Measurements from ENCODE around the gene DOK6.
"Not testable (repeated sequence)": the region's sequence is repeated elsewhere in the genome, so short reads cannot be mapped to it uniquely, and the experiment has no call there.

Gene DOK6

DNA sequence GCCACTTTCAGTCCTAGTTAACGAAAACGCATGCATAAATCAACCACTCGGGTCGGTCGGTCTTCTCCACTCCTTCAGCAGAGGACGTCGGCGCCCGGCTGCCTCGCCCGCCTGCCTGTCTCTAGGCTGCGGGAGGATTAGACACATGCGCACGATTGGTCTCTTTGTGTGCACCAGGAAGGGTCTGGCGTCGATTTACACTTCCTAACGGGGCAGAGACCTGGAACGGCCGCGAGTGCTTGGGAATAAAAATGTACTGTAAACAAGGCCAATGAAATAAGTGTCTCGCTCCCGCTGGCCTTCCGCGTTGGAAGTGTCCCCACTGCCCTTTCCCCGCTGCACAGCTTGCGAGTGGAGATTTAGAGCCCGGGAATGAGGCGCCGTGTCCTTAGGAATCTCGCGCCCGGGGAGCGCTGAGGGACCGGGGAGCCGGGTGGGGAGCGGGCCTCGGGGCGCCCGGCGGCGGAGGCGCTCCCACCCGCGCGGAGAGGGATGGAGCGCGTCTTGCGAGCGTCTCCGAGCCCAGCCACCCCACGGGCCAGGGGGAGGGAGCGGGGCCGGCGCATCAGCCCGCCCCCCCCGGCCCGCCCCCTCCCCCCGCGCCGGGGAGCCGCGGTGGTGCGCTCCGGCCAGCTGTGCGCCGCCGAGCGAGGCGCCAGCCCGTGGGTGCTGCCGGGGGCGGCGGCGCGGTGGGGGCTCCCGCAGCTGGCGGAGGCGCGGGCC, at the start of gene DOK6:
DOK6 (plus strand) TSS at position 636 of the 723 bp plus-strand sequence.
- DNase-seq (ENCODE audit: extremely low read depth in 1 of 2, low read depth in 1 of 2) = no peak

DNA sequence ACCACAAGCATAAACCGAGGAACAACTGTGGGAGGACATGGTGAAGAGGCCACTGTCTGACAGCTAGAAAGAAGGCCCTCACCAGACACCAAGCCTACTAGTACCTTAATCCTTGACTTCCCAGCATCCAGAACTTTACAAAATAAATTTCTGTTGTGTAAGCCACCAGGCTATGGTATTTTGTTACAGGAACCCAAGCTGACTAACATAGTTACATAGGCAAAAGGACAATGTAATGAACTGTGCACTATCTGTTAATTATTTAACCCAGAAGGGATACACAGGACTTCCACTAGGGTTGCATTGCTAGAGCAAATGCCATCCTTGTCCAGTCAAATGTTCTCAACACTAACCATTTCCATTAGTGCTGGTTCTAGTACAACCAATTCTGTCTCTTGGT, 47.7 kb upstream of the DOK6 start:
- DNase-seq (ENCODE audit: extremely low read depth in 1 of 2, low read depth in 1 of 2) = no peak

DNA sequence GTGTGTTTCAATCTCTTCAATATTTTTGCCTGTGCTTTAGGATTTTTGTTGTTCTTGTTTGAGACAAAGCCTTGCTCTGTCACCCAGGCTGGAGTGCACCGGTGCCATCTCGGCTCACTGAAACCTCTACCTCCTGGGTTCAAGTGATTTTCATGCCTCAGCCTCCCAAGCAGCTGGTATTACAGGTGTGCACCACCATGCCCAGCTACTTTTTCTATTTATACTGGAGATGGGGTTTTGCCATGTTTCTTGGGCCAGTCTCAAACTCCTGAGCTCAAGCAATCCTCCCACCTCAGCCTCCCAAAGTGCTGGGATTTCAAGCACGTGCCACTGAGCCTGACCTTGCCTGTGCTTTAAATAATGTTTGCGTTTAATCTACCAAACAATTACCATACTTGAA, 43.1 kb upstream of the DOK6 start:
- no peak for DNase-seq (ENCODE audit: extremely low read depth in 1 of 2, low read depth in 1 of 2)

DNA sequence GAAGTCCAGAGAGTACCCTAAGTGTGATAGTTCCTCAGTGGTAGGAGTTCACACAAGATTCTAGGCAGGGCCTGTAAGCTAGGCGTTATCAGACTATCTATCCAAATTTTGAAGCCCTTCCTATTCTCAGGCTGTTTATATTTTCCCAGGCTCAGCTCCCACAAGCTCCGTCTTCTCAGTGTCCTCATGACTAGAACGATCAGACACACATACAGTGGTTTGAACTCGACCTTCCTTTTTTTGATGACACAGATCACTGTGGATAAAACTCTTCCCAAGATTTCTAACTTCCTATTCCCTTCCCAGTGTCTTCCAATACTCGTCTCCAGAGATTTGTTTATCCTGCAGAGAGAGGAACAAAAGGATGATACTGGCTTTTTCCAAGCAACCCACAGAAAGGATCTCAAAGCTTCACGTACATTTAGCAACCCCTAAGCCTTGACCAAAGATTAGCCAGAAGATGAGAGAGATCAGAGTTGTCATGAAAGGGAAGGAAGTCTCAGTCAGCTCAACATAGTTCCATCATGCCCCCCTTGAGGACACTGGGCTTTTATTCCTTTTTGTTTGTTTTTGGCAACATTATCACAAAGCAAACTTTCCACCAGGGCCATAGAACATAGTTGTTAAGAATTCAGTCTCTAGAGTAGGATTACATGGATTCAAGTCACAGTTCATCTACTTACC, 42.3 kb upstream of the DOK6 start:
- no peak for DNase-seq (ENCODE audit: extremely low read depth in 1 of 2, low read depth in 1 of 2)

DNA sequence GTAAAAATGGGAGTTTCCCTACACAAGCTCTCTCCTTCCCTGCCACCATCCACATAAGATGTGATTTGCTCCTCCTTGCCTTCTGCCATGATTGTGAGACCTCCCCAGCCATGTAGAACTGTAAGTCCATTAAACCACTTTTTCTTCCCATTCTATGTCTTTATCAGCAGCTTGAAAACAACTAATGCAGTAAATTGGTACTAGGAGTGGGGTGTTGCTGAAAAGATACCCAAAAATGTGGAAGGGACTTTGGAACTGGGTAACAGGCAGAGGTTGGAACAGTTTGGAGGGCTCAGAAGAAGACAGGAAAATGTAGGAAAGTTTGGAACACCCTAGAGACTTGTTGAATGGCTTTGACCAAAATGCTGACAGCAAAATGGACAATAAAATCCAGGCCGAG, 40.9 kb upstream of the DOK6 start:
- not testable (repeated sequence) for DNase-seq (ENCODE audit: extremely low read depth in 1 of 2, low read depth in 1 of 2)

DNA sequence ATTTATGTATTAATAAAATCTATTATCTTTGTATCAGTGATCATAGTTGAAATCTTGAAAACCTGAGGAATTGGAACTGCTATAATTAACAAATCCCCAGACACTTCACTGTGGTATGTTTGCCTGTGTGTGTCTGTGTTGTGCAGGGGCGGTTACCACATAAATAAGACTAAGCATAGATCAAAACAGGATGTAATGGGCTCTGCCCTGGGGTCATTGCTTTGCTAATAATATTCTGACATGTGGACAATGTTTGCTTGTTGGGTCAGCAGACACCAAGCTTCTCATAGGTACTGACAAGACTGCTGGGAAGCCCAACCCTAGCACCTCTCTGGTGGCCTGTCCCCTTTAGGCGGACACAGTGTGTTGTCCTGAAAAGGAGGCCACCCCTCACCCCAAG, 35.8 kb upstream of the DOK6 start:
- DNase-seq (ENCODE audit: extremely low read depth in 1 of 2, low read depth in 1 of 2) = no peak

DNA sequence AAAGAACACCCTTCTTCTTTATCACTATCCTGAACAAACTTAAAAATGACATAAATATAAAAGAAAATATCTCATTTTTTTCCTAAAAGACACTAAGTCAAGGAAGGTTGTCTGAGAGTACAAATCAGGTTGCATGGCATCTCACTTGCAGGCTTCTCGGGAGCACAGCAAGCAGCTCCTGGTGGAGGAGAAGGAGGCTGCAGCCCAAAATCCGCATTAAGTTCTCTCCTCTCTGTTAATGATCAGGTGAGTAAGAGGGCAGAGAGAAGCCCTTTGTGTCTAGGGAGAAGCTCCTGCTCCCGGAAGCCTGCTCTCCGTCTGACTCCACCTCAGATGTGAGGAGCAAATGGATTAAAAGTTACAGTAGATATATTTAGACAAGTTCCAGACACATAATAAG, 35.0 kb upstream of the DOK6 start:
- DNase-seq (ENCODE audit: extremely low read depth in 1 of 2, low read depth in 1 of 2) = no peak

DNA sequence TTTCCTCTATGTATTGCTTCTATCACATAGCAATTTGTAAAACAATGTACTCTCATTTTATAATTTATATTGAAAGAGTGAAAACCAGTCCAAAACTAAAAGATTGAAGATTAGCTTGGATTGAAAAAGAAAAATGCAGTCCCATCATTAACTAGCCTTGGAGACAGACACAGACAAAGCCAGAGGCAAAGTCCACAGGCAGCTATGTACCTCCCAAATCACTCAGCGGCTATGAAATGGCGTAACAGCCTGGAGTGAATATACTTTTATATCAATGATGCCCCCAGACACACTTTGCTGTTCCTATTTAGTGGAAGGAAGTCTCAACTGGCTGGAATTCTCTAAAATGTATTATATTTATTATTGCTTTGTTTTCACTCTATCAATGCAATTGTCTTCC, 33.6 kb upstream of the DOK6 start:
- no peak for DNase-seq (ENCODE audit: extremely low read depth in 1 of 2, low read depth in 1 of 2)

DNA sequence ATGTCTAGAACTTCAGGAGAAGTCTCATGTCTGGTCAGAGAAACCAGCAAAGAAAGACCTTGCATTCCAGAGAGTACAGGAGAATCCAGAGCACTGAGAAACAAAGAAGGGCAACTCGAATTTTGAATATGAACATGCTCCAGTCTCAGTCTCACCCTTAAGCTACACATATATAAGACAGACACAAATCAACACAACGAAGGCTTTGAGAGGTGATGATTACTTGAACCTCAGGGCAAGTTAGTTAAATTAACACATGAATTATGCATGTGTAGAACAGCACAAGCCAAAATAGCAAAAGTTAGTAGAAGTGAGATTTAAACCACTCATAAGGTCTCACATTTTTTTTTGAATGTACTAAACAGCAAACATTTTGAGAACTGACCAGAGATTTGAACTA, 29.0 kb upstream of the DOK6 start:
- DNase-seq (ENCODE audit: extremely low read depth in 1 of 2, low read depth in 1 of 2) = no peak

DNA sequence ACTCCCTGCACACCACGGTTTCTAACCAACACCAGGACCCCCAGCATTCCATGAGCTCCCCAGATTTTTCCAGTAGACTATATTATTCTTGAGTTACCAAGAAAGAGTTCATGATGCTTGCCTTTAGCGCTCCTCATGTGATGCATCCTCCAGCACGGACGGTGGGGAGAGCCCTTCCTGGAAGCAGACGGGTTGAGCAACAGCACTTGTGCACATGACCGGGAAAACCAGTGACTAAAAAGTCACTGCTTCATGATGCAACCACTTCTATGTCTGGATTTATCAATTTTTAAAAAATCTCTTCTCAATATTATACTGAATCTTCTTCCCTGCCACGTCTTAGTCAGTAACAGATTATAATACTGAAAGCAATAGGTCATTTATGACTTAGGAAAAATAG, 20.4 kb upstream of the DOK6 start:
- no peak for DNase-seq (ENCODE audit: extremely low read depth in 1 of 2, low read depth in 1 of 2)

DNA sequence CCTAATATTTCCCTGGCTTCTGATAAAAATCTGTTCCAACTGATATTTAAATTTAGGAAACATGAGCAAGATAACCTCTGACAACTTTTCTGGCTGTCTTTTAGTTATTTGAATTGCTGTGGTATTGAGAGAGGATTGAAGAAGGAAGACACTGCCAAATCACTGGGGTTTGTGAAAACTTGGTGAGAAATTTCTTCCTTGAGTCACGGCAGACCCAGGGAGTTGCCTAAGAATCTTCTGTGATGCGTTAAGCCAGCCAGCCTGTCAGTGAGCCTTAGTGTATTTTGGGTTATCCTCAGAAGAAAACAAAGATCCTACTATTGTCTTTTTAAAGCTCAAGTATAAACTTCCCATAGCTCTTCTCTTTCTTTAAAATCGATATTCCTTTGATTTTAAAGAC, 17.5 kb upstream of the DOK6 start:
- no peak for DNase-seq (ENCODE audit: extremely low read depth in 1 of 2, low read depth in 1 of 2)

DNA sequence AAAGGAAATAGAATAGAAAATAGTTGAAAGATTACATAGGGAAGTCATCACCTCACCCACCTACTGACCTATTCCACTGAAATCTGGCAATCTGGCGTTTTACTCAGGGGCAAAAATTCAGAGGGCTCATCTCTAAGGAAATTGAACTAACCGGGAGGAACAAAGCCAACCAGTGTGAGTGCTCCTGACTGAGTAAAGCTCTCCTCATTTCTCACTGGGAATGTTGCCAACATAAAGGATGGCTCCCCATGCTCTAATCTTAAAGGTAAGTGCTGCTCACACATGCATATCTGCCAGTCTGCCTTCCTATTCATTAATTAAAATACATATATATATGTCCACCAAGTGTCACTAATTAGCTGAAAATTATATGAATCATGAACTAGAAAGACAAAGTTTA, 13.5 kb upstream of the DOK6 start:
- DNase-seq (ENCODE audit: extremely low read depth in 1 of 2, low read depth in 1 of 2) = no peak

DNA sequence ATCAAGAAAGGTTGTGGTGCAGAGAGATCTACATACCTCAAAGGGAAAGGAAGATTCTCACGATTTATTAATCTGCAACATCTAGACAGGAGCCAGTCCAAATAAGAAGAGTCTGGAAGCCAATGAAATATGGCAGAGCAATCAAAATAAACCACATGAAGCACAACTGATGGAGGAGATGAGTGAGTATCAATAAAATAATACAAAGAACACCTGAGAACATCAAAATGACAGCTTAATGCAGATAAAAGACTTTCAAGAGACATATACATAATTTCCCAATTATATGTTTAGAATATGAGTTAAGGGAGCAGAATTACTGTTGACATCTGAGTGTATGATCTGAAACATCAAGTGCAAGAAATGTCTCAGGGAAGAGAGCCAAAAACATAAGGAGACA, 12.5 kb upstream of the DOK6 start:
- DNase-seq (ENCODE audit: extremely low read depth in 1 of 2, low read depth in 1 of 2) = no peak

DNA sequence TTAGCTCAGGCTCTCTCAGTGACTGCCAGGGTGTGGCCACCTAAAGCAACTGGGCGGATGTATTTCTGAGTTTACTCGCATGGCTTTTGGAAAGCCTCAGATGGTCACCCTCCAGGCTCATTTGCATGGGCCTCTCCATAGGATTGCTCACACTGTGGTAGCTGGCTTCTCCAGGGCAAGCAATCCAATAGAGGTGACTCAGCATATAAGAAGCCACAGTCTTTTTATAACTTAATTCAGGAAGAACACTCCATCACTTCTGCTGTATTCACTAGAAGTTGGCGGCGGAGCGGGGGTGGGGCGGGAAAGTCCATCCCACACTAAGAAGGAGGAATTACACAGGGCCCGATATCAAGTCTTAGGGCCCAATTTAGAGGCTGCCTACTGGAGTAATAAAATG, 3.6 kb upstream of the DOK6 start:
- DNase-seq (ENCODE audit: extremely low read depth in 1 of 2, low read depth in 1 of 2) = no peak

DNA sequence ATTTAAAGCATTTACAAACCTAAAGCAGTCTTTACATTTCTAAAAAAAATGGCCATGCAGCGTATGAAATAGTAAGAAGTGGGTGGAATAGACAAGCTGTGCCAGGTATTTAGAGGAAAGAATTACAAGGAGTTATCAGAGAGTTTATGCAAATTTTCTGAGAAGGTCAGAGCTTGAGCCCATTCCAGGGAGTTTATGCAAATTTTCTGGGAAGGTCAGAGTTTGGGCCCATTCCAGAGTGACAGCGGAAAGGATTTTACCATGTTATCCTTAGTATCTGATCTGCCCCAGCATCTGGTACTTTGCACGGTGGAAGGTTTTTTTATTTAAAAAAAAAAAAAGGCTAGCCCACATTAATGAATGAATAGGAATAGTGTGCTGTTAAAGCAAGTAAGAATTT, 1.4 kb upstream of the DOK6 start:
- DNase-seq (ENCODE audit: extremely low read depth in 1 of 2, low read depth in 1 of 2) = no peak

DNA sequence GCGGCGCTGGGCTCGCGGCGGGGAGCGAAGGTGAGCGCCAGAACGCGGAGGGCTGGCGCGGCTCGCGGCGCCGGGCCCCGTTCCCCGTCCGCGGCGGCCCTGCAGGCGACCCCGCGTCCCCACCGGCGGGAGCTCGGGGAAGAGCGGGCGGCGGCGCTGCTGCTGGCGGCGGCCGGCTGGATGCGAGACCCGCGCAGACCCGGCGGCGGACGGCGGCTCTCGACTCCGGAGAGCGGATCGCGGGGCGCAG, 213 bp downstream of the DOK6 start:
- DNase-seq (ENCODE audit: extremely low read depth in 1 of 2, low read depth in 1 of 2) = no peak

DNA sequence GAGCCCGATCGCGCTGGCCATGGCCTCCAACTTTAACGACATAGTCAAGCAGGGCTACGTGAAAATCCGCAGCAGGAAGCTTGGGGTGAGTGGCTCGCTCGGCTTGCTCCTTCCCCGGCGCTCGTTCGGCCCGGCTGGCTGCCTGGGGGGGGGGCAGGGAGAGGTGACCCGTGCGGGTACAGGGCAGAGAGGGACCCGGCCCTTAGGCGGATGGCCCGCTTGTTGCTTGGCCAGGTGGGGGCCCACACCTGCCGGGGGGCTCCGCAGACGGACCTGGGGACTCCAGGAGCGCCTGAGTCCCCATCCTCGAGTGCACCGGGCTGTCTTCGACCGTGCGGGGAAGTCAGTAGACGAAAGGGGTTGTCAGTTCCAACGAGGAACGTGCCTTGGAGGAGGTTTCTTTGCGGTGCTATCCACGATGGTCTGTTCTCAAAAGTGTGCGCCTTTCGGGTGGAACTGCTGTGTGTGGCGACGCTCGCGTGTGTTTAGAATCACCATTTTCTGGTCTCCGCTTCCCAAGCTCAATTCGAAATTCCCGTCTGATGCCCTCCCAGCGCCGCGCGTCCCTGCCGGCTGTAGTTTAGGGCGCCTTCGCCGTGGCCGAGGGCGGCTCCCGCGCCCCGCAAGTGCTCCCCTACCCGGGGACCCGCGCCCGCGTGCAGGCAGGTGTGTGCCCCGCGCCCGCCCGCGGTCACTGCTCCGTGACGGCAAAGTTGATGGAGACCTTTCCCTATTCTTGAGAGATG, 711 bp downstream of the DOK6 start:
- no peak for DNase-seq (ENCODE audit: extremely low read depth in 1 of 2, low read depth in 1 of 2)

DNA sequence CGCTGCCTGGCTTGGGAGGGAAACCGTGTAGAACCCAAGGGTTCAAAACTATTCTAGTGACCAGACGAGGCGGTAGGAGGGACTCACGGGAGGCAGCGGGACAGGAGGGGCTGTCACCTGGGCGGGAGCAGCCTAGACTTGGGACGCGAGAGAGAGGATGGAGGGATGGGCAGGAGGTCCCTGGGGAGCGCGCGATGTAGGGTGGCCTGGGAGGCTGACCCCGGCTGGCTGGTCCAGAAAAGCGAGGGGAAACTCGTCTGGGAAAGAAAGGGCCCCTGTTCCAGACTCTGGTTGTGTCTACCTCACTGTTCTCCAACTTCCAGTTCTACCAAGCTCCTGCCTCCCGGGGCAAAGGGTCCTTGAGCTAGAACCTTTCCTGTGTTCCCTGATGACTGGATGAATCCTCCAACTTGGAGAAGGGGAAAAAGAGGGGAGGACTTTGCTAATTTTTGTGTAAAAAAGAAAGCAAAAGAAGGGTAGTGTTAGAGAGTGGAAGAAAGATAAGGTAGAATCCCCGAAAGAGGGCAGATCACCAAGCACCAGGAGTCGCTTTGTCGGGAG, 1.4 kb downstream of the DOK6 start:
- no peak for DNase-seq (ENCODE audit: extremely low read depth in 1 of 2, low read depth in 1 of 2)

DNA sequence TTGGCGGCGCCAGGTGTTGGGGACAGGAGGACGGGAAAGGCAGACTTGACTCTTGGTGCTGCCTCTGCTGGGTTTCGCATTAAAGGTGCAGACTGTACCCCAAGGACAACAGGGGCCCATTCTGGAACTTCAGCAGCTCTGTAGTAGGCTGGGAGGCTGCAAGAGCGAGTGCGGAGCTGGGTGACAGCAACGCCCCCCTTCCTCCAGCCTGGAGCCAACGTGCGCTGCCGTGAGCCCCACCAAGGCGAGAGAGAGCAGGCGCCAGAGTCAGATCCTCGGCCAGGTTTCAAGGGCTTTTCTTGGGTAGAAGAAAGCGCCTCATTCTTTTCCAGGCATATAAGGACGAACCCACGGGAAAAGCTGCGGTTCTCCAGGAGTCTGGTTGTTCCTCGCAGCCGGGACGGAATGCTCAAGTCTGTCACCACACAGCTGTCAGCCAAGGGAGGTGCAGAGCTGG, 1.9 kb downstream of the DOK6 start:
- DNase-seq (ENCODE audit: extremely low read depth in 1 of 2, low read depth in 1 of 2) = no peak

DNA sequence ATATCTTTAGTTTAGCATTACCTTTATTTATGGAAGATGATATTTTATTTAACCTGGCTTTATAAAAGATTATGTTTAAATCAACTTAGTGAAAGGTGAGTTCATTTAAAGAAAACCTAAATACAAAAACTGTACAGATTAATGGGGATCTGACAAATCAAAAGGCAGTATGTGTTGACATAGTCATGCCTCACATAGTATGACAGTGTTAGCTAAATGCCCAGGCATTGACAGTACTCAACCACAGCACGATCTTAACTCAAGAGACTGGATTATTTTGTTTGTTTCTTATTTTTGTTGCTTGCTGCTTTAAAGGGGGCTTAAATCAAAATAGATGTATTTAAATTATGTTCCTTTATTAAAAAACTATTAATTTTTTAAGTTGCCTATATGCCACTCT, 7.8 kb downstream of the DOK6 start:
- no peak for DNase-seq (ENCODE audit: extremely low read depth in 1 of 2, low read depth in 1 of 2)

DNA sequence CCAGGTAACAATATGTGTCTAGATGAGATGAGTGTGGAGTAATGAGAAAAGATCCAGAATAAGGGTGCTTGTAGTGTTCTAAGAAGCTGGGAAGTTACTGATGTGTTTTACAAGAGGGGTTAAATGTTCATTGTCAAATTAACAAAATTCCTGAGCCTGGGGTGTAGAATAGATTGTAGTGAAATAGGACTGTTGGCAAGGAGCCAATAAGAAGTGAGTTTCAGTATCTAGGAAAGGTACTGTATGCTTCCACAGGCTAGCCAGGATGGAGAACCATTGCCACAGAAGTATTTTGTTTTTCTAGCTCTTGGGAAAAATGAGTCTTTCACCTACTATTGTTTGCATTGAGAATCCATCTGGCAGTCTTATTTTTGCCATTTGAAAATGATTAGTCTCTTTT, 10.5 kb downstream of the DOK6 start:
- DNase-seq (ENCODE audit: extremely low read depth in 1 of 2, low read depth in 1 of 2) = no peak

DNA sequence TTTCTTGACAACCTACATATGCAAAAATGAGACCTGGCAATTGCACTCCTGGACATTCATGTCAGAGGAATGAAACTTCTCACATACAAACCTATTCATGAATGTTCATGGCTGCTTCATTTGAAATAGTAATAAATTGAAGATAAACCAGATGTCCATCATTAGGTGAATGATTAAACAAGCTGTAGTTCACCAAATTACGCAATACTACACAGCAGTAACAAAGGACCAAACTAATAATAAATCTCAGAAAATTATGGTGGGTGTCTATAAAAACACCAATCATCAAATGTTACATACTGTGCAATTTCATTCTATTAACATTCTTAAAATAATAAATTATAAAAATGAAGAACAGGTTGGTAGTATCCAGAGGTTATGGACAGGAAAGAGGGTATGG, 13.5 kb downstream of the DOK6 start:
- no peak for DNase-seq (ENCODE audit: extremely low read depth in 1 of 2, low read depth in 1 of 2)
